Astrocyte (in vitro differentiated cells and primary cell): ENCODE measurements around the gene DDX60.

Experiments used
- CTCF ChIP-seq: IDR thresholded peaks from 2 replicates; pipeline ENCODE4 v1.5.1; 2011; ENCODE audit warnings: low read depth, mild to moderate bottlenecking, inconsistent platforms, low read length, moderate library complexity; ENCODE audit not compliant: insufficient read depth
- EZH2 ChIP-seq: IDR thresholded peaks from 2 replicates; pipeline ENCODE4 v1.6.1; 2012; ENCODE audit warnings: mild to moderate bottlenecking, low read length, inconsistent platforms; ENCODE audit not compliant: insufficient read depth

- TF ChIP-seq CTCF (no peak), EZH2 (no peak)
These were observed 13.7 kb downstream of the DDX60 start for GRCh38 chr4:168304744-168305459.
